22Rv1 (cell line): Measurements from ENCODE around the gene SEC16A.
"Not testable (repeated sequence)": the region's sequence is repeated elsewhere in the genome, so short reads cannot be mapped to it uniquely, and the experiment has no call there.

Source experiments
- ZFX ChIP-seq: fragments of 450-650 bp; IDR thresholded peaks from 2 replicates; pipeline ENCODE4 v1.6.1; 2017; ENCODE audit warnings: antibody characterized with exemption, borderline replicate concordance
- TF ChIP-seq, protein P1 (sequence below): fragments of 450-650 bp; IDR thresholded peaks from 2 replicates; pipeline ENCODE4 v1.5.1; 2017; ENCODE audit warnings: mild to moderate bottlenecking

- TF ChIP-seq, protein P1, sequence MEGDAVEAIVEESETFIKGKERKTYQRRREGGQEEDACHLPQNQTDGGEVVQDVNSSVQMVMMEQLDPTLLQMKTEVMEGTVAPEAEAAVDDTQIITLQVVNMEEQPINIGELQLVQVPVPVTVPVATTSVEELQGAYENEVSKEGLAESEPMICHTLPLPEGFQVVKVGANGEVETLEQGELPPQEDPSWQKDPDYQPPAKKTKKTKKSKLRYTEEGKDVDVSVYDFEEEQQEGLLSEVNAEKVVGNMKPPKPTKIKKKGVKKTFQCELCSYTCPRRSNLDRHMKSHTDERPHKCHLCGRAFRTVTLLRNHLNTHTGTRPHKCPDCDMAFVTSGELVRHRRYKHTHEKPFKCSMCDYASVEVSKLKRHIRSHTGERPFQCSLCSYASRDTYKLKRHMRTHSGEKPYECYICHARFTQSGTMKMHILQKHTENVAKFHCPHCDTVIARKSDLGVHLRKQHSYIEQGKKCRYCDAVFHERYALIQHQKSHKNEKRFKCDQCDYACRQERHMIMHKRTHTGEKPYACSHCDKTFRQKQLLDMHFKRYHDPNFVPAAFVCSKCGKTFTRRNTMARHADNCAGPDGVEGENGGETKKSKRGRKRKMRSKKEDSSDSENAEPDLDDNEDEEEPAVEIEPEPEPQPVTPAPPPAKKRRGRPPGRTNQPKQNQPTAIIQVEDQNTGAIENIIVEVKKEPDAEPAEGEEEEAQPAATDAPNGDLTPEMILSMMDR, result not testable (repeated sequence)
- not testable (repeated sequence) for TF ChIP-seq ZFX
These were observed 76.9 kb downstream of the SEC16A start for GRCh38 chr9:136405904-136406303.
